Endothelial cell of umbilical vein (primary cell): ENCODE data around the gene TRIP10. TPM values are rescaled to one million over a fixed set of nuclear protein-coding genes. Genes with fewer than 3 reads are reported as not detected.

Experiments used
- BruUV-seq: library from RNA; stranded (reverse); fragments of 400-500 nt; replicated peaks from 2 replicates; lab custom pipeline; 2021; lab: Mats Ljungman, UMichigan
- CTCF ChIA-PET: fragments of 300-600, 350-600 bp; sonication (Branson Sonifier 250); formaldehyde crosslinking; loops from one replicate; lab custom pipeline; 2021; ENCODE audit warnings: antibody characterized with exemption, inconsistent platforms; lab: Charles Lee
- POLR2A ChIA-PET: fragments of 300-600, 350-600 bp; sonication (Branson Sonifier 250); formaldehyde crosslinking; loops from one replicate; lab custom pipeline; 2021; ENCODE audit warnings: antibody characterized with exemption, inconsistent platforms; lab: Charles Lee
- DNase-seq: peaks from one replicate; pipeline ENCODE4 v3.0.0-alpha.2; 2011; ENCODE audit warnings: low read depth, low spot score
- FAIRE-seq: peaks from 2 replicates; lab custom pipeline; 2011; peaks lifted over from hg19 to GRCh38; lab: Jason Lieb, UNC
- H2AFZ ChIP-seq: 2 replicates; pipeline ENCODE4 v1.6.0; 2012; ENCODE audit warnings: low read depth, low read length, control low read depth, inconsistent platforms
- H3K27ac ChIP-seq: 2 replicates; pipeline ENCODE4 v1.5.1; 2011; ENCODE audit warnings: low read depth, mild to moderate bottlenecking, control low read depth, low read length, moderate library complexity; ENCODE audit not compliant: insufficient read depth
- H3K27me3 ChIP-seq, 2 experiments: 2 replicates each; pipeline versions ENCODE4 v1.6.0 to v1.6.1; 2011; ENCODE audit warnings: low read length in 2 of 2, mixed read lengths in 1 of 2; ENCODE audit not compliant: control insufficient read depth in 2 of 2, insufficient read depth in 2 of 2
- H3K36me3 ChIP-seq, 2 experiments: 2 replicates in 1 of 2; 3 replicates in 1 of 2; pipeline ENCODE4 v1.5.1; 2011; ENCODE audit warnings: low read length in 2 of 2, mild to moderate bottlenecking in 1 of 2, moderate library complexity in 1 of 2; ENCODE audit not compliant: control insufficient read depth in 2 of 2, insufficient read depth in 2 of 2; ENCODE audit errors: extremely low read depth in 1 of 2
- H3K4me1 ChIP-seq: 3 replicates; pipeline ENCODE4 v1.5.1; 2011; ENCODE audit warnings: mild to moderate bottlenecking, low read length; ENCODE audit not compliant: control insufficient read depth, insufficient read depth; ENCODE audit errors: extremely low read depth
- H3K4me2 ChIP-seq: 2 replicates; pipeline ENCODE4 v1.6.1; 2011; ENCODE audit warnings: low read length, control low read depth, mixed read lengths; ENCODE audit not compliant: insufficient read depth
- H3K4me3 ChIP-seq, 3 experiments: fragments of 200-600 bp in 1 of 3; sonication (generic), shearing (Covaris generic) in 1 of 3; replicated peaks in 1 of 3; 2 replicates each; pipeline ENCODE4 v1.5.1; 2011 to 2016; ENCODE audit warnings: control low read depth in 3 of 3, low read length in 3 of 3, mild to moderate bottlenecking in 2 of 3, inconsistent platforms in 1 of 3, low read depth in 1 of 3, moderate library complexity in 1 of 3; ENCODE audit not compliant: insufficient read depth in 1 of 3
- H3K79me2 ChIP-seq: 2 replicates; pipeline ENCODE4 v1.6.0; 2012; ENCODE audit warnings: low read length, inconsistent platforms; ENCODE audit not compliant: control insufficient read depth, insufficient read depth
- H3K9ac ChIP-seq: replicated peaks from 2 replicates; pipeline ENCODE3; 2011; ENCODE audit warnings: low read length, control low read depth; ENCODE audit not compliant: insufficient read depth; ENCODE audit errors: extremely low read depth
- H3K9me1 ChIP-seq: replicated peaks from 3 replicates; pipeline ENCODE4 v1.6.0; 2011; ENCODE audit warnings: mild to moderate bottlenecking, low read length; ENCODE audit not compliant: control insufficient read depth, insufficient read depth; ENCODE audit errors: extremely low read depth
- H3K9me3 ChIP-seq: replicated peaks from 2 replicates; pipeline ENCODE4 v1.5.1; 2012; ENCODE audit warnings: low read length, inconsistent platforms; ENCODE audit not compliant: control insufficient read depth, insufficient read depth
- H4K20me1 ChIP-seq: replicated peaks from 2 replicates; pipeline ENCODE3; 2011; ENCODE audit warnings: mild to moderate bottlenecking, low read length; ENCODE audit not compliant: control insufficient read depth, insufficient read depth; ENCODE audit errors: extremely low read depth
- EZH2 ChIP-seq: IDR thresholded peaks from 2 replicates; pipeline ENCODE4 v1.6.1; 2012; ENCODE audit warnings: borderline replicate concordance, low read depth, mild to moderate bottlenecking, moderate library complexity, low read length, inconsistent platforms; ENCODE audit not compliant: severe bottlenecking
- FOS ChIP-seq: IDR thresholded peaks from 2 replicates; pipeline ENCODE4 v1.6.1; 2011; ENCODE audit warnings: mild to moderate bottlenecking, low read length, moderate library complexity, borderline replicate concordance; ENCODE audit not compliant: insufficient read depth
- GATA2 ChIP-seq: IDR thresholded peaks from 2 replicates; pipeline ENCODE4 v1.7.0; 2011; ENCODE audit warnings: low read depth, mild to moderate bottlenecking, moderate library complexity, mixed read lengths, low read length; ENCODE audit not compliant: insufficient read length, insufficient read depth
- JUN ChIP-seq: IDR thresholded peaks from 2 replicates; pipeline ENCODE4 v1.6.1; 2011; ENCODE audit warnings: borderline replicate concordance, low read depth; ENCODE audit not compliant: insufficient read length, insufficient read depth
- MYC ChIP-seq: IDR thresholded peaks from one replicate; pipeline ENCODE4 v1.6.1; 2011; ENCODE audit warnings: mild to moderate bottlenecking, low read depth, low read length
- POLR2A ChIP-seq: IDR thresholded peaks from 2 replicates; pipeline ENCODE4 v1.6.1; 2012; ENCODE audit warnings: low read depth, mild to moderate bottlenecking, control low read depth, low read length
- POLR2AphosphoS5 ChIP-seq: IDR thresholded peaks from 2 replicates; pipeline ENCODE4 v1.6.1; 2012; ENCODE audit warnings: low read depth, mild to moderate bottlenecking, control low read depth, low read length, moderate library complexity; ENCODE audit not compliant: insufficient read depth
- dilution Hi-C: fragments of 300-500 bp; cut with MboI; formaldehyde crosslinking; loops from one replicate; pipeline ENCODE4 v1.15.0; 2019; ENCODE audit warnings: low sequenced_read_pairs; ENCODE audit not compliant: extremely low pct_ligation_motif_present
- intact Hi-C: fragments of 100-400 bp; cut with micrococcal nuclease; formaldehyde crosslinking; loops from one replicate; pipeline ENCODE4 v1.10.0; 2022
- polyA plus RNA-seq, 4 experiments: library from polyadenylated mRNA; depleted of rRNA in 3 of 4; stranded (reverse) in 3 of 4; unstranded in 1 of 4; fragments of >200 nt; gene quantifications; 2 replicates each; pipeline versions ENCODE4 v1.2.1 to v1.2.3, GENCODE V29; 2011 to 2012; ENCODE audit warnings: missing spikeins in 1 of 4
- total RNA-seq: library from RNA; stranded (reverse); gene quantifications from 2 replicates; pipeline ENCODE4 v1.2.3, GENCODE V29; 2021
- TF ChIP-seq, protein P1 (sequence below): IDR thresholded peaks from 2 replicates; pipeline ENCODE4 v1.6.1; 2011; ENCODE audit not compliant: insufficient read depth, insufficient read length
- TF ChIP-seq, protein P2 (sequence below), 2 donors: IDR thresholded peaks; 1 replicate in 1 of 2; 2 replicates in 1 of 2; pipeline ENCODE4 v1.5.1; 2011; ENCODE audit warnings: low read length in 2 of 2, mild to moderate bottlenecking in 2 of 2, moderate library complexity in 2 of 2, control low read depth in 1 of 2, inconsistent platforms in 1 of 2, low read depth in 1 of 2; ENCODE audit not compliant: insufficient read depth in 1 of 2; ENCODE audit errors: extremely low read depth in 1 of 2

Gene TRIP10
- total and polyA plus RNA-seq, 2 donors (not counting 3 experiments of a cell fraction or from before 2014, with no cell fraction given): 28.4 to 69.3 TPM

DNA sequence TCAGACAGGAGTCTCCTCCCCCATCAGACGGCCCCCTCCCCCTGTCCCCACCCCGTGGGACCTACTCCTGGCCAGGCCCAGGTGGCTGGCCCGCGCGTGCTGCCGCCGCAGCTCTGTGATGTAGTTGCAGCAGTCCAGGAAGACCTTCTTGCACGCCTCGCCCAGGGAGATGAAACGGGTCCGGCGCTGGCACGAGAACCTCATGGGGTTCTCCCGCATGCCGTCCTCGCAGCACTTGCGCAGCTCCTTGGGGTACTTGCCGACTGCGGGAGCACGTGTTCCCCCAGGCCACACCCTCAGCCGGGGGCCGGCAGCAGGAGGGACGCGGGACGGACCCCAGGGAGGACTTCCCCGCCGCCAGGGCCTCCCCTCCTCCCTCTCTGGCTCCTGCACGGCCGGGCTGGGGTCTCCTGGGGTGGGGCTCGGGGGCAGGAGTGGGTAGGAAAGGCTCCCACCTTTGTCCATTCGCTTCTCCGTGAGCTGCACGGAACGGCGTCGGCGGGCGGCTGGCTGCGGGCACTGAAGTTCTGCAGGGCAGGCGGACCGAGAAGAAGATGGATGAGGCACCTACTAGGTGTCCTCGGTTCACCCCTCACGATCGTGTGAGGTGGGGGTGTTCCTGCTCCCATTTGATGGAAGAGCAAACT is 32.3 kb upstream of the TRIP10 start:
- Histone ChIP-seq H3K27ac (no peak overlapping the region), H3K9me1 (no peaks in the 10 kb centered on the region), H4K20me1 (no peaks in the 10 kb centered on the region), H3K9me3 (no peaks in the 10 kb centered on the region), H3K4me1 (no peaks in the 10 kb centered on the region), H3K9ac (no peak overlapping the region), H2AFZ (no peak overlapping the region), H3K79me2 (no peaks in the 10 kb centered on the region), H3K27me3 (peaks cover 2 to 5% of the 10 kb centered on the region in 2 experiments), H3K4me2 (no peak overlapping the region), H3K36me3 (no peaks in the 10 kb centered on the region), H3K4me3 (no peak overlapping the region)
- FAIRE-seq (no peak), DNase-seq (no peak)
- CTCF ChIA-PET: no interaction called here
- TF ChIP-seq, protein P1, sequence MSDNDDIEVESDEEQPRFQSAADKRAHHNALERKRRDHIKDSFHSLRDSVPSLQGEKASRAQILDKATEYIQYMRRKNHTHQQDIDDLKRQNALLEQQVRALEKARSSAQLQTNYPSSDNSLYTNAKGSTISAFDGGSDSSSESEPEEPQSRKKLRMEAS: no peak
- intact Hi-C loops (no loop called here), dilution Hi-C loops (no loop called here)
- POLR2A ChIA-PET: no interaction called here
- BruUV-seq: no TSS peak

DNA sequence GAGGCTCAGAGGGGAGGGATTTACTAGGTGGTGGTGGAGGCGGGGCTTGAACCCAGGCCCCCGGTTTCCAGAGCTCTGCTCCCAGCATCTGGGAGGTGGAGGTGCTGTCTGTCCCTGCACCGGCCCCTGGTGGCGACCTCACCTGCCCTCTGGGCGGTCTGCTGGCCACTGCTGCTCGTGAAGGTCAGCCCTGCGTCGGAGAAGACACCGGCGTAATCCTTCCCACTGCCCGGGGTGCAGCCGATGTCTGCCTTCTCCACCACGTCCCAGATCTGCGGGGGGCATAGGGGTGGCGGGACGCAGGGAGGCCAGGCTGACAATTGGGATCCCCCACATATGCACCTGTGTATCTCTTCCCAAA is 31.8 kb upstream of the TRIP10 start:
- no peaks in the 10 kb centered on the region for H3K4me1 ChIP-seq
- BruUV-seq: no TSS peak
- dilution Hi-C loops: no loop called here
- H3K79me2 ChIP-seq: no peaks in the 10 kb centered on the region
- no peak overlapping the region for H3K4me2 ChIP-seq
- CTCF ChIA-PET: no interaction called here
- peaks cover 2 to 5% of the 10 kb centered on the region in 2 experiments for H3K27me3 ChIP-seq
- no peak overlapping the region for H3K27ac ChIP-seq
- no peaks in the 10 kb centered on the region for H3K36me3 ChIP-seq
- FAIRE-seq (no peak), DNase-seq (no peak)
- H3K9me1 ChIP-seq: no peaks in the 10 kb centered on the region
- no peak overlapping the region for H3K4me3 ChIP-seq
- H3K9me3 ChIP-seq: no peaks in the 10 kb centered on the region
- intact Hi-C loops: no loop called here
- no peak for TF ChIP-seq MYC
- no peak for TF ChIP-seq EZH2
- no peak for TF ChIP-seq POLR2A
- TF ChIP-seq POLR2AphosphoS5: no peak
- TF ChIP-seq JUN: no peak
- TF ChIP-seq, protein P1: no peak
- TF ChIP-seq GATA2: no peak
- TF ChIP-seq, protein P2, sequence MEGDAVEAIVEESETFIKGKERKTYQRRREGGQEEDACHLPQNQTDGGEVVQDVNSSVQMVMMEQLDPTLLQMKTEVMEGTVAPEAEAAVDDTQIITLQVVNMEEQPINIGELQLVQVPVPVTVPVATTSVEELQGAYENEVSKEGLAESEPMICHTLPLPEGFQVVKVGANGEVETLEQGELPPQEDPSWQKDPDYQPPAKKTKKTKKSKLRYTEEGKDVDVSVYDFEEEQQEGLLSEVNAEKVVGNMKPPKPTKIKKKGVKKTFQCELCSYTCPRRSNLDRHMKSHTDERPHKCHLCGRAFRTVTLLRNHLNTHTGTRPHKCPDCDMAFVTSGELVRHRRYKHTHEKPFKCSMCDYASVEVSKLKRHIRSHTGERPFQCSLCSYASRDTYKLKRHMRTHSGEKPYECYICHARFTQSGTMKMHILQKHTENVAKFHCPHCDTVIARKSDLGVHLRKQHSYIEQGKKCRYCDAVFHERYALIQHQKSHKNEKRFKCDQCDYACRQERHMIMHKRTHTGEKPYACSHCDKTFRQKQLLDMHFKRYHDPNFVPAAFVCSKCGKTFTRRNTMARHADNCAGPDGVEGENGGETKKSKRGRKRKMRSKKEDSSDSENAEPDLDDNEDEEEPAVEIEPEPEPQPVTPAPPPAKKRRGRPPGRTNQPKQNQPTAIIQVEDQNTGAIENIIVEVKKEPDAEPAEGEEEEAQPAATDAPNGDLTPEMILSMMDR (IDR thresholded peaks at IDR 0.05; ENCODE audit: extremely low read depth in 1 of 2, insufficient read depth in 1 of 2, low read depth in 1 of 2, low read length in 2 of 2): no peak
- TF ChIP-seq FOS: no peak
- no peak overlapping the region for H3K9ac ChIP-seq
- no peak overlapping the region for H2AFZ ChIP-seq
- no peaks in the 10 kb centered on the region for H4K20me1 ChIP-seq
- POLR2A ChIA-PET: no interaction called here
